GM23248 (cell line): ENCODE measurements around the gene NEDD4L. TPM values are rescaled to one million over a fixed set of nuclear protein-coding genes. Genes with fewer than 3 reads are reported as not detected.

Source experiments
- DNase-seq: peaks from one replicate; pipeline ENCODE4 v3.0.0-alpha.2; 2015
- H2AFZ ChIP-seq: fragments of 200-600 bp; sonication (generic); 2 replicates; pipeline ENCODE4 v1.6.1; 2016; ENCODE audit warnings: antibody characterized with exemption
- H3F3A ChIP-seq: fragments of 200-600 bp; sonication (generic); 2 replicates; pipeline ENCODE4 v1.6.1; 2016; ENCODE audit warnings: mild to moderate bottlenecking, antibody characterized with exemption, mixed run types; ENCODE audit not compliant: insufficient read depth
- H3K27ac ChIP-seq: fragments of 200-600 bp; sonication (generic); 2 replicates; pipeline ENCODE4 v1.5.1; 2016; ENCODE audit warnings: mild to moderate bottlenecking
- H3K27me3 ChIP-seq: fragments of 200-600 bp; sonication (generic); replicated peaks from 2 replicates; pipeline ENCODE4 v1.6.1; 2016; ENCODE audit warnings: mild to moderate bottlenecking; ENCODE audit not compliant: insufficient read depth
- H3K36me3 ChIP-seq: fragments of 200-600 bp; sonication (generic); 2 replicates; pipeline ENCODE4 v1.6.1; 2016; ENCODE audit warnings: low read depth, mild to moderate bottlenecking
- H3K4me1 ChIP-seq: fragments of 200-600 bp; sonication (generic); 2 replicates; pipeline ENCODE4 v1.6.1; 2016; ENCODE audit warnings: mild to moderate bottlenecking; ENCODE audit not compliant: insufficient read depth
- H3K4me2 ChIP-seq: fragments of 200-600 bp; sonication (generic); one replicate; pipeline ENCODE4 v1.6.1; 2016; ENCODE audit warnings: mild to moderate bottlenecking; ENCODE audit not compliant: unreplicated experiment
- H3K4me3 ChIP-seq: fragments of 200-600 bp; sonication (generic); 2 replicates; pipeline ENCODE4 v1.5.1; 2016; ENCODE audit warnings: mild to moderate bottlenecking
- H3K79me2 ChIP-seq: fragments of 200-600 bp; sonication (generic); 2 replicates; pipeline ENCODE4 v1.6.1; 2016; ENCODE audit warnings: mild to moderate bottlenecking; ENCODE audit not compliant: insufficient read depth
- H3K9ac ChIP-seq: fragments of 200-600 bp; sonication (generic); 2 replicates; pipeline ENCODE4 v1.6.1; 2016; ENCODE audit warnings: mild to moderate bottlenecking
- H3K9me2 ChIP-seq: fragments of 200-600 bp; sonication (generic); 2 replicates; pipeline ENCODE4 v1.6.1; 2016; ENCODE audit warnings: mixed run types, mild to moderate bottlenecking, moderate library complexity; ENCODE audit not compliant: insufficient read depth
- H3K9me3 ChIP-seq: fragments of 200-600 bp; sonication (generic); one replicate; pipeline ENCODE4 v1.6.1; 2017; ENCODE audit warnings: low read depth
- H4K20me1 ChIP-seq: fragments of 200-600 bp; sonication (generic); 2 replicates; pipeline ENCODE4 v1.6.0; 2016; ENCODE audit not compliant: insufficient read depth
- EZH2 ChIP-seq: fragments of 200-600 bp; sonication (generic); IDR thresholded peaks from 2 replicates; pipeline ENCODE4 v1.6.1; 2018; ENCODE audit warnings: antibody characterized with exemption, mild to moderate bottlenecking; ENCODE audit not compliant: insufficient read depth, poor library complexity, severe bottlenecking
- EZH2phosphoT487 ChIP-seq: fragments of 200-600 bp; sonication (generic); IDR thresholded peaks from 2 replicates; pipeline ENCODE4 v1.6.1; 2018; ENCODE audit warnings: antibody characterized with exemption, moderate library complexity, mild to moderate bottlenecking, low read depth; ENCODE audit not compliant: insufficient read depth
- WGBS, 2 experiments: methylation state at CpG; one replicate each; pipeline ENCODE4 v1.1.6; 2015 to 2017; ENCODE audit warnings: low lambda C conversion rate in 2 of 2, low coverage in 1 of 2; ENCODE audit errors: missing lambda C conversion rate in 2 of 2; 5-methylcytosine and 5-hydroxymethylcytosine counted together
- in situ Hi-C: fragments of 300-500 bp; cut with MboI; formaldehyde crosslinking; loops from 2 replicates; pipeline ENCODE4 v1.15.0; 2020
- polyA plus RNA-seq: library from polyadenylated mRNA; unstranded; fragments of >200 nt; fragmentation: Nextera tagmentation; extraction: Ambion mirVana; gene quantifications from 2 replicates; pipeline ENCODE4 v1.2.1, GENCODE V29; 2016
- total RNA-seq: library from RNA; depleted of rRNA; stranded (reverse); fragments of >200 nt; shearing (Covaris generic); gene quantifications from 2 replicates; pipeline ENCODE4 v1.2.3, GENCODE V29; 2014

Gene NEDD4L
- total and polyA plus RNA-seq, 2 experiments from 2014 or later = 3.7 to 6.1 TPM

GRCh38 chr18:58080451-58080850 is 36.4 kb downstream of the NEDD4L start:
- no peaks in the 10 kb centered on the region for H3K9me3 ChIP-seq
- 71 to 82% methylated on average over 3 of the region's 3 CpGs for WGBS, 2 experiments
- no peaks in the 10 kb centered on the region for H3K79me2 ChIP-seq
- no peak overlapping the region for H3K9ac ChIP-seq
- no peaks in the 10 kb centered on the region for H3K9me2 ChIP-seq
- H3F3A ChIP-seq = no peaks in the 10 kb centered on the region
- DNase-seq = no peak
- in situ Hi-C loops = no loop called here
- no peak overlapping the region for H3K4me3 ChIP-seq
- no peaks in the 10 kb centered on the region for H3K4me1 ChIP-seq
- no peaks in the 10 kb centered on the region for H3K36me3 ChIP-seq
- no peak for TF ChIP-seq EZH2phosphoT487
- no peak for TF ChIP-seq EZH2
- H3K27me3 ChIP-seq = peaks cover 12% of the 10 kb centered on the region; the same call in 1 of the 2 replicates
- H3K4me2 ChIP-seq = no peak overlapping the region
- no peaks in the 10 kb centered on the region for H4K20me1 ChIP-seq
- H3K27ac ChIP-seq = no peak overlapping the region
- H2AFZ ChIP-seq = no peak overlapping the region

DNA sequence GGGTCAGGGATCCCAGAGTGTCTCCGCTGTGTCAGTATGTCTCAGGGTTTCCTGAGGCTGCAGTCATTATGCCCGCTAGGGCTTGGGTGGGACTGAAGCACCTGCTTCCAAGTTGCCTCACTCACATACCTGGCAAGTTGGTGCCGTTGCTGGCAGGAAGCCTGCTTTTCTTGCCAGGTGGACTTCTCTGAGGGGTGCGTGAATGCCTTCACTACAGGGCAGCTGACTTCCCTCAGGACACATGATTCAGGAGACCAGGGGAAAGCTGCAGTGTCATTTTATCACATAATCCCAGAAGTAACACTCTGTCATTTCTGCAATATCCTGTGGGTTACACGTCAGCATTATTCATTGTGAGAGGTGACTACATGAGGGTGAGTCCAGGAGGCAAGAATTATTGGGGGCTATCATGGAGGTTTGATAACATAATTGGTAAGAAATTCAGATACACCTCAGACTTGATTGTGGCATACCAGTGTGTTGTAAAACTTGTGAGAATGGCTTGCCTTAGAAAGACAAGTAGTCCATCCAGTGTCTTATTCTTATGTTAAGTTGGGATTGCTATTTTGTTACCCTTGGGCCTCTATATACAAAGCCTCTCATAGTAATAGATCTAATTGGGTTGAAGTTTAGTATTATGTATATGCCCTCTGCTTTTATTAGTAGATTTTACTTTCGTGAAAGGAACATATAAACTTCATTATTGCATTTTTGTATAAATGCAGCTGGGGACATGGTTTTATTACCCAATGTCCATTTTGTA is 44.1 kb downstream of the NEDD4L start:
- 62 to 71% methylated on average over 6 of the region's 6 CpGs for WGBS, 2 experiments
- Histone ChIP-seq H3K4me3 (no peak overlapping the region), H3K79me2 (no peaks in the 10 kb centered on the region), H2AFZ (no peak overlapping the region), H3K27ac (no peak overlapping the region), H3K36me3 (no peaks in the 10 kb centered on the region), H3K9me3 (no peaks in the 10 kb centered on the region), H3K4me1 (no peaks in the 10 kb centered on the region), H3K4me2 (no peak overlapping the region), H3K9ac (no peak overlapping the region), H3F3A (no peaks in the 10 kb centered on the region), H3K27me3 (peaks cover 3% of the 10 kb centered on the region), H4K20me1 (no peaks in the 10 kb centered on the region), H3K9me2 (no peaks in the 10 kb centered on the region)
- DNase-seq = peak; percentile 11
- in situ Hi-C loops = no loop called here
- TF ChIP-seq EZH2phosphoT487 (no peak), EZH2 (no peak)

GRCh38 chr18:58088691-58089065 is 44.7 kb downstream of the NEDD4L start:
- no peak overlapping the region for H3K4me2 ChIP-seq
- H3K9me3 ChIP-seq = no peaks in the 10 kb centered on the region
- H3K36me3 ChIP-seq = no peaks in the 10 kb centered on the region
- in situ Hi-C loops = no loop called here
- H3K9me2 ChIP-seq = no peaks in the 10 kb centered on the region
- no peak overlapping the region for H3K4me3 ChIP-seq
- DNase-seq = no peak
- no peak overlapping the region for H2AFZ ChIP-seq
- no peak overlapping the region for H3K9ac ChIP-seq
- H3K27ac ChIP-seq = no peak overlapping the region
- peaks cover 3% of the 10 kb centered on the region for H3K27me3 ChIP-seq
- H3K79me2 ChIP-seq = no peaks in the 10 kb centered on the region
- TF ChIP-seq EZH2phosphoT487 (no peak), EZH2 (no peak)
- H4K20me1 ChIP-seq = no peaks in the 10 kb centered on the region
- no peaks in the 10 kb centered on the region for H3F3A ChIP-seq
- H3K4me1 ChIP-seq = no peaks in the 10 kb centered on the region
- 77 to 84% methylated on average over 4 of the region's 4 CpGs for WGBS, 2 experiments

DNA sequence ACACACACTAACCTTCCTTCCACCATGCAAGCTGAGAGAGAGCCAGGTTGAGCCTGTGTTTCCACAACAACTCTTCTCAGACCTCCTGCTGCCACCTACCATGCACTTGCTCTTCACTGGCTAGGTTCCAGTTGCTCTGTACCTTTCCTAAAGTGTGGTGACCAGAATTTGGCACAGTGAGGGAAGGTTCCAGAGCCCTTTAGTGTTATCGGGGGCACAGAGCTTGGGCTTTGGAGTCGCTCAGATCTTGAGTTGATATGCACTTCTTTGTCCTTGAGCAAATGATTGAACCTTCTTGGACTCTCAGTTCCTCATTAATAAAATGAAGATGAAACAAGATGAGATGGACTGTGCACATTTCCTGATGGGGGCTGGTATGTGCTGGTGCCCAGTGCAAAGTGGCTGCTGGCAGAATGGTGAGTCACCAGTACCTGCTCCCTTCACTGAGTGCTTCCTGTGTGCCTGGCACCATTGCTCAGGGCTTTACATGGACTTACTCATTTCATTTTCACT is 47.1 kb downstream of the NEDD4L start:
- Histone ChIP-seq H3K4me1 (no peaks in the 10 kb centered on the region), H3K4me3 (no peak overlapping the region), H3K79me2 (no peaks in the 10 kb centered on the region), H3K9ac (no peak overlapping the region), H2AFZ (no peak overlapping the region), H4K20me1 (no peaks in the 10 kb centered on the region), H3K27me3 (peaks cover 1% of the 10 kb centered on the region), H3K9me2 (no peaks in the 10 kb centered on the region), H3K9me3 (no peaks in the 10 kb centered on the region), H3K36me3 (no peaks in the 10 kb centered on the region), H3F3A (no peaks in the 10 kb centered on the region), H3K4me2 (no peak overlapping the region), H3K27ac (no peak overlapping the region)
- in situ Hi-C loops = no loop called here
- no peak for TF ChIP-seq EZH2phosphoT487
- TF ChIP-seq EZH2 = no peak
- no peak for DNase-seq
- WGBS, 2 experiments = 98% methylated on average over 2 of the region's 2 CpGs
